ENCODE measurements around the gene SMARCAD1.

SMARCAD1 gene

DNA sequence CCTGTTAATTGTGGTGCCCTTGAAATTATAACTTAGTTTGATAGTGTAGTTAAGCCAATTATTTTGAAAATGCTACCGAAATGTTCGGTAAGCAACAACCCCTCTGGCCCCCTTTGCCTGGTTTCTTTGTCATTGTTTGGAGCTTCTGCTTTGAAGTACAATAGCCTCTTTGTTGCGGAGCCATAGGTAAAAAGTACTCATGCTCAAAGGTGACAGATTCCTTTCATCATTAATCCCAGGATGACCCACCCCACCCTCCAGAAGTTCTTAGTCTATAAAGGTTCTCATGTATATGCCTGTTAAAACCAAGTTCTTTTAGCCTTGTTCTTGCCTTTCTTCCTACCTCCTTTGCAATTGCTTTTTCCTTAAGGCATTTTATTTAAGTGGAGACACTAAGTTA lies 42.4 kb upstream of the SMARCAD1 start:
- TF ChIP-seq, protein P1, sequence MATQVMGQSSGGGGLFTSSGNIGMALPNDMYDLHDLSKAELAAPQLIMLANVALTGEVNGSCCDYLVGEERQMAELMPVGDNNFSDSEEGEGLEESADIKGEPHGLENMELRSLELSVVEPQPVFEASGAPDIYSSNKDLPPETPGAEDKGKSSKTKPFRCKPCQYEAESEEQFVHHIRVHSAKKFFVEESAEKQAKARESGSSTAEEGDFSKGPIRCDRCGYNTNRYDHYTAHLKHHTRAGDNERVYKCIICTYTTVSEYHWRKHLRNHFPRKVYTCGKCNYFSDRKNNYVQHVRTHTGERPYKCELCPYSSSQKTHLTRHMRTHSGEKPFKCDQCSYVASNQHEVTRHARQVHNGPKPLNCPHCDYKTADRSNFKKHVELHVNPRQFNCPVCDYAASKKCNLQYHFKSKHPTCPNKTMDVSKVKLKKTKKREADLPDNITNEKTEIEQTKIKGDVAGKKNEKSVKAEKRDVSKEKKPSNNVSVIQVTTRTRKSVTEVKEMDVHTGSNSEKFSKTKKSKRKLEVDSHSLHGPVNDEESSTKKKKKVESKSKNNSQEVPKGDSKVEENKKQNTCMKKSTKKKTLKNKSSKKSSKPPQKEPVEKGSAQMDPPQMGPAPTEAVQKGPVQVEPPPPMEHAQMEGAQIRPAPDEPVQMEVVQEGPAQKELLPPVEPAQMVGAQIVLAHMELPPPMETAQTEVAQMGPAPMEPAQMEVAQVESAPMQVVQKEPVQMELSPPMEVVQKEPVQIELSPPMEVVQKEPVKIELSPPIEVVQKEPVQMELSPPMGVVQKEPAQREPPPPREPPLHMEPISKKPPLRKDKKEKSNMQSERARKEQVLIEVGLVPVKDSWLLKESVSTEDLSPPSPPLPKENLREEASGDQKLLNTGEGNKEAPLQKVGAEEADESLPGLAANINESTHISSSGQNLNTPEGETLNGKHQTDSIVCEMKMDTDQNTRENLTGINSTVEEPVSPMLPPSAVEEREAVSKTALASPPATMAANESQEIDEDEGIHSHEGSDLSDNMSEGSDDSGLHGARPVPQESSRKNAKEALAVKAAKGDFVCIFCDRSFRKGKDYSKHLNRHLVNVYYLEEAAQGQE (IDR thresholded peaks at IDR 0.05; ENCODE audit: insufficient read depth in 1 of 2, low read depth in 2 of 2, low read length in 2 of 2): no peak
- no peak for TF ChIP-seq TAF1 (IDR thresholded peaks at IDR 0.05; ENCODE audit: borderline replicate concordance, insufficient read depth, low read length)
- TF ChIP-seq POLR2AphosphoS5 (IDR thresholded peaks at IDR 0.05; ENCODE audit: low read depth, low read length): no peak
- no peak for TF ChIP-seq SIN3A (IDR thresholded peaks at IDR 0.05; ENCODE audit: borderline replicate concordance, insufficient read depth, low read length)
- TF ChIP-seq FOXP2 (optimal IDR thresholded peaks at IDR 0.05; ENCODE audit: borderline replicate concordance, extremely low read depth, extremely low read length, insufficient read depth): no peak

DNA sequence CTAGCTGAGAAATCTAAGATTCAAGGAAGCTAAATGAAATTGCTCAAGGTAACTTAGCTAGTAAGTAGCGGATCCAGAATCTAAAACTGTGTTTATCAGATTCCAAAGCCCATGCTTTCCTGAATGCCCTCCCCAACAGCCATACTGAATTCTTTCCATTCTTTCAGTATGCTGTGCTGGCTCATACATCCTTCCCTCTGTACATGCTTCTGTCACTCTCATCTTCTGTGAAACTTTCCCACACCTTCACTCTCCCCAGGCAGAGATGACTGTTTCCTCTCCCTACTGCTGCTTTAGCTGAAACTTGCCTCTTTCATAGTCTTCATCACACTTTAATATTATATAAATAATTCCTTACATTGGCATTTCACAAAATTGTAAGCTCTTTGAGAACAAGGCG lies 39.3 kb upstream of the SMARCAD1 start:
- TF ChIP-seq TAF1 (IDR thresholded peaks at IDR 0.05; ENCODE audit: borderline replicate concordance, insufficient read depth, low read length) (no peak), SIN3A (IDR thresholded peaks at IDR 0.05; ENCODE audit: borderline replicate concordance, insufficient read depth, low read length) (no peak), FOXP2 (optimal IDR thresholded peaks at IDR 0.05; ENCODE audit: borderline replicate concordance, extremely low read depth, extremely low read length, insufficient read depth) (no peak), POLR2AphosphoS5 (IDR thresholded peaks at IDR 0.05; ENCODE audit: low read depth, low read length) (no peak)
- TF ChIP-seq, protein P1 (IDR thresholded peaks at IDR 0.05; ENCODE audit: insufficient read depth in 1 of 2, low read depth in 2 of 2, low read length in 2 of 2): no peak

DNA sequence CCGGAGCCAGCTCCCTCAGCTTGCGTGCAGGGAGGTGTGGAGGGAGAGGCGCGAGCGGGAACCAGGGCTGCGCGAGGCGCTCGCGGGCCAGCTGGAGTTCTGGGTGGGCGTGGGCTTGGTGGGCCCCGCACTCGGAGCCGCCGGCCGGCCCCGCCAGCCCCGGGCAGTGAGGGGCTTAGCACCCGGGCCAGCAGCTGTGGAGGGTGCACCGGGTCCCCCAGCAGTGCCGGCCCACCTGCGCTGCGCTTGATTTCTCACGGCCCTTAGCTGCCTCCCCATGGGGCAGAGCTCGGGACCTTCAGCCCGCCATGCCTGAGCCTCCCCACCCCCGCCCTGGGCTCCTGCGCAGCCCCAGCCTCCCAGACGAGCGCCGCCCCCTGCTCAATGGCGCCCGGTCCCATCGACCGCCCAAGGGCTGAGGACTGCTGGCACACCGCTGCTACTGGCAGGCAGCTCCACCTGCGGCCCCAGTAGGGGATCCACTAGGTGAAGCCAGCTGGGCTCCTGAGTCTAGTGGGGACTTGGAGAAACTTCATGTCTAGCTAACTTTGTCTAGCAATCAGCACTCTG lies 37.8 kb upstream of the SMARCAD1 start:
- TF ChIP-seq, protein P1 (IDR thresholded peaks at IDR 0.05; ENCODE audit: insufficient read depth in 1 of 2, low read depth in 2 of 2, low read length in 2 of 2): no peak
- TF ChIP-seq POLR2AphosphoS5 (IDR thresholded peaks at IDR 0.05; ENCODE audit: low read depth, low read length): no peak
- no peak for TF ChIP-seq TAF1 (IDR thresholded peaks at IDR 0.05; ENCODE audit: borderline replicate concordance, insufficient read depth, low read length)
- TF ChIP-seq SIN3A (IDR thresholded peaks at IDR 0.05; ENCODE audit: borderline replicate concordance, insufficient read depth, low read length): no peak
- no peak for TF ChIP-seq FOXP2 (optimal IDR thresholded peaks at IDR 0.05; ENCODE audit: borderline replicate concordance, extremely low read depth, extremely low read length, insufficient read depth)

DNA sequence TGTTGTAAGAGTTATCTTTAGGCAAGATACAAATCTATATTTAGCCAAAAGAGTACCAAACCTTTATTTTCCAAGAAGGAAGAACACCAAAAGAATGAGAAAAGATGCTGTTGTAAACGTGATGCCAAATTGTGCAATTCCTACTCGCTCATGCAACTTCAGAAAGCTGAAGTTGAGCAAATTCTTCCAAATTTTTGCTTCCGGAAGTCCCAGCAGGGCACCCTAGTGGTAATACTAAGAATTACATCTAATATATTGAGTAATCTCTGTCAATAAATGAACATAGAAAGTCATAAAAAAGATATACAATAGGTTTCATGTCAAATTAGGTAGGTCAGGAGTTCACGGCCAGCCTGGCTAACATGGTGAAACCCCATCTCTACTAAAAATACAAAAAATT lies 36.0 kb upstream of the SMARCAD1 start:
- TF ChIP-seq POLR2AphosphoS5 (IDR thresholded peaks at IDR 0.05; ENCODE audit: low read depth, low read length) (no peak), SIN3A (IDR thresholded peaks at IDR 0.05; ENCODE audit: borderline replicate concordance, insufficient read depth, low read length) (no peak), TAF1 (IDR thresholded peaks at IDR 0.05; ENCODE audit: borderline replicate concordance, insufficient read depth, low read length) (no peak), FOXP2 (optimal IDR thresholded peaks at IDR 0.05; ENCODE audit: borderline replicate concordance, extremely low read depth, extremely low read length, insufficient read depth) (no peak)
- TF ChIP-seq, protein P1 (IDR thresholded peaks at IDR 0.05; ENCODE audit: insufficient read depth in 1 of 2, low read depth in 2 of 2, low read length in 2 of 2): no peak
